GM12892 (cell line): ENCODE results near the gene C11orf16. TPM values are rescaled to one million over a fixed set of nuclear protein-coding genes. Genes with fewer than 3 reads are reported as not detected.
"Not testable (repeated sequence)": the region's sequence is repeated elsewhere in the genome, so short reads cannot be mapped to it uniquely, and the experiment has no call there.

Experiments used
- DNase-seq: peaks from one replicate; pipeline ENCODE4 v3.0.0; 2011; ENCODE audit not compliant: insufficient read length
- FAIRE-seq: peaks from 2 replicates; lab custom pipeline; 2011; peaks lifted over from hg19 to GRCh38; lab: Jason Lieb, UNC
- POLR2A ChIP-seq: IDR thresholded peaks from 2 replicates; pipeline ENCODE4 v1.6.1; 2011; ENCODE audit warnings: low read depth, low read length, control low read depth
- POLR2AphosphoS5 ChIP-seq: IDR thresholded peaks from 2 replicates; pipeline ENCODE4 v1.6.1; 2011; ENCODE audit warnings: low read depth, low read length, control low read depth
- TAF1 ChIP-seq: IDR thresholded peaks from 2 replicates; pipeline ENCODE4 v1.6.1; 2011; ENCODE audit warnings: low read depth, mild to moderate bottlenecking, control low read depth, low read length, borderline replicate concordance
- polyA plus RNA-seq: library from polyadenylated mRNA; unstranded; fragments of >200 nt; gene quantifications from one replicate; pipeline ENCODE4 v1.2.1, GENCODE V29; 2012; ENCODE audit warnings: missing spikeins, inconsistent platforms; ENCODE audit not compliant: missing spikeins

The C11orf16 gene
- polyA plus RNA-seq = not detected

DNA sequence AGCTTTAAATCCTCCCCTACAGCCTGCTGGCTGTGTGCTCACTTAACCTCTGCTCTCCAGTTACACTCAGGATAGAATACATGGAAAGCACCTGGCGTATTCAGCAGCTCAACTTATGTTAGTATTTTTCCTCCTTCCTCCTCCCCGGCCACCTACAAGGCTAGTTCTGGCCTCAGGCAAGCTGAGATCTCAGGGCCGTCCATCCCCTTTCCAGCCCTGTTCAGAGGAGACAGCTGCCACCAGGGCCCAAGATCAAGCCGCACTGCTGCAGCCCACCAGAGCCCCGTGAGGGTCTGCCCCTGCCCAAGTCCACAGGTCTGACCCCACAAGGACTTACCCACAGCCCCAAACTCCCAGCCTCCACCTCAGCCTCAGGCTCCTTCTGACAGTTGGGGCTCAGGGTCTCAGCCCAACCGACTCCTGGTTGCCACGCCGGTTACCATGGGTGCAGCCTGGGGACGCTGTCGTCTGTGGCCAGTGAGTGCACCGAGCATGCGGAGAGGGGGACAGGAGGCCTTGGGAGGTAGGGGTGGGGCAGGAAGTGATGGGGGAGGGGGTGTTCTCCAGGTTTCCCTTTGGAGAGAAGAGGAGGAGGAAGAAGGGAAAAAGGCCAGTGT is at the start of gene C11orf16:
Gene C11orf16, minus strand, starts transcription at position 384 of the 617 bp plus-strand sequence. CDS start 639 bp downstream, outside the sequence.
- FAIRE-seq (no peak), DNase-seq (no peak)
- TF ChIP-seq TAF1 (no peak), POLR2A (no peak), POLR2AphosphoS5 (no peak)

DNA sequence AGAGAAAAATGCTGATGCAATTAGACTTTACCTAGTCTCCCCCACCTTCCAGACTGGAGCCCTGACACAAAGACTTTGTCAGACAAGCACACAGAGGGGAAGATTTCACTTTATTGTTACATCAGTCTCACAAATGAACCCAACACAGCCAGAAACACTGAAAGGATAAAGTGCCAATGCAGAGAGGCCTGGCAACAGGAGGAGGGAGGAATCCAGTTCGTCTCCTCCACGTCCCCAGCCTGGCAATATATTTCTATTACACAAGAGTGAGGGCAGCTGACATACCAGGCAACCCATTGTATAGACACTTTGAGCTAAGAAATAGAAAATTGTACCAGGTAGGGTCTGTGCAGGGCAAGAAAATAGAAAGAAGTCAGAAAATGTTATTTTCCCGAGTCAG is 47.7 kb upstream of the C11orf16 start:
- DNase-seq = no peak
- no peak for FAIRE-seq
- TF ChIP-seq POLR2A (no peak), POLR2AphosphoS5 (no peak)

- DNase-seq, FAIRE-seq: not testable (repeated sequence)
These were observed 46.6 kb upstream of the C11orf16 start for GRCh38 chr11:8979365-8979764.

- FAIRE-seq (no peak), DNase-seq (no peak)
- TF ChIP-seq POLR2AphosphoS5 (no peak), TAF1 (no peak), POLR2A (no peak)
These were observed 40.4 kb upstream of the C11orf16 start for GRCh38 chr11:8973121-8973520.

GRCh38 chr11:8971924-8972316 is 39.2 kb upstream of the C11orf16 start:
- DNase-seq (no peak), FAIRE-seq (no peak)
- TF ChIP-seq POLR2AphosphoS5 (no peak), TAF1 (no peak), POLR2A (no peak)

- no peak for TF ChIP-seq POLR2A
- TF ChIP-seq TAF1 = no peak
- TF ChIP-seq POLR2AphosphoS5 = no peak
- FAIRE-seq (no peak), DNase-seq (no peak)
These were observed 38.6 kb upstream of the C11orf16 start for GRCh38 chr11:8971196-8971923.

DNA sequence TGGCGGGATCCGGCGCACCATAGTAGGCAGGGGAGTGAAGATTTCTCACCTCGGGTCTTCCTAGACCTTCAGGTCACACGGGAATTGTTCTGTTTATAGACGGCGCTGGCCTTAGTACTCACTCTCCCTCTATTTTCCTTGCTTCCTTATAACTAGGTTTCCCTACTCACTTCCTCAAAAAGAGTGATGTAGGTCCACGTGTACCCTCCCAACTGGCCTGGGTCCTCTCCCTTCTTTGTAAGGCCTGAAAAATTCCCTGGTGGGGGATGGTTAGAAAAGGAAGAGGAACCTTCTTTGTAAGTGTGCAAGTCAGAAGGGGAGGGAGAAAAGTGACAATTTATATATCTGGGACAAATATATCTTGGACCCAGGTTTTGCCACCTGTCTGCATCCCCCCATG is 34.4 kb upstream of the C11orf16 start:
- FAIRE-seq = no peak
- DNase-seq = no peak
- no peak for TF ChIP-seq POLR2A
- no peak for TF ChIP-seq POLR2AphosphoS5

DNA sequence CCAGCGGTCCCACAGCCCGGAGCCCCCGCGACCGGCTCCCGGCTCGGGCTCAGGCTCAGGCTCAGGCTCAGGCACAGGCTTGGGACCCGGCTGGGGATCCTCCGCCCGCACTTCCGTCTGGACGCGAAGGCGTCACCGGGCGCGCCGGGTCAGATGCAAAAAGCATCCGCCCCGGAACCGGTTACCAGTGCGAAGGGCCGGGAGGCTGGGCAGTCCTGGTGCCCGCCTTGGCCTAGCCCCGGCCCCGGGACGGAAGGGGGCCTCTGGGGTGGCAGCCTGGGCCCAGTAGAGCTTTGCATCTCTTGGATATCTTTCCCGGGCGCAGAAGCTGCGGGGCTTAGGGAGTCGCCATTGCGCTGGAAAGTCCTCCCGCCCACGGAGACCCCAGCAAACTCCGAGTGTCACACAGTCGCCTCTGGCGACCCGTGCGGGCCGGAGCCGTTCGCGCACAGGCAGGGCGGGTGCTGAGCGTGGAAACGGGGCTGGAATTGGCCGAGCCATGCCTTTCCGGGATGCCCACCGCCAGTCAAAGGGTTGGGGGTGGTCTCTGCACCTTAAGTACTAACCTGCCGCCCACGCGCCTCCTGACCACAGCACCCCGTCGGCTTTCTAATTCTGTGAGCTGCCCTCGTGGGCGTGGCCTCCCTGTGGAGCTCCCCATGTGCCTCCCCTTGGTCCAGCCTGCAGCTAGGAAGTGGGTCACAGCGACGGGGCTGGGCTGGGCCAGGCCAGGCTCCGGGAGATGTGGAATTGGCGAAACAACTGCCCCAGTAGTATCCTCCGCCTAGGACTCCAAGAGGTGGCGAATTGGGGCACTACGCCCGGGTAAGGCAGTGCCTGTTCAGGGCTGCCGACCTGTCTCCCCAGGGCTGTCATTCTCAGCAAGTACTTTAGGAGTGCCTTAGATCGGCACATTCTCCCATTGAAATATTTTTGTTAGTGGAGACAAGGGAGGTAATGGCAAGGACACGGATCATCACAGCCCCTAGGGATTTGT is 31.9 kb upstream of the C11orf16 start, which contains the start of gene TMEM9B:
Gene TMEM9B, minus strand, starts transcription at position 119 of the 997 bp plus-strand sequence. CDS start 129 bp downstream, outside the sequence.
- FAIRE-seq = peak; percentile 99
- TF ChIP-seq TAF1 = no peak; the same call in 1 of the 2 replicates
- TF ChIP-seq POLR2AphosphoS5 = peak; percentile 55
- TF ChIP-seq POLR2A = peak; percentile 75

GRCh38 chr11:8963569-8964323 is 31.0 kb upstream of the C11orf16 start:
- TF ChIP-seq POLR2AphosphoS5 = no peak
- no peak for TF ChIP-seq POLR2A
- TF ChIP-seq TAF1 = no peak
- FAIRE-seq (no peak), DNase-seq (peak; percentile 63)

More for the DNA sequence above, 31.9 kb upstream of the C11orf16 start, which contains the start of gene TMEM9B:
- DNase-seq = peak; percentile 73

GRCh38 chr11:8962841-8963240 is 30.1 kb upstream of the C11orf16 start:
- no peak for DNase-seq
- TF ChIP-seq POLR2A (no peak), POLR2AphosphoS5 (no peak), TAF1 (no peak)
- FAIRE-seq = no peak
